ENCODE measurements around the gene ARID1B. TPM values are rescaled to one million over a fixed set of nuclear protein-coding genes. Genes with fewer than 3 reads are reported as not detected.

Gene ARID1B
- total and polyA plus RNA-seq, 11 donors, result 15.3 to 76.1 (median 40.7) TPM

GRCh38 chr6:157024745-157025144 is 247.6 kb downstream of the ARID1B start:
- DNase-seq, result no peak
- no peak for ATAC-seq
- WGBS, 4 donors, result 89 to 93% (median 93%) methylated on average over 3 of the region's 3 CpGs
- H3K4me1 ChIP-seq, result peaks cover 0 to 30% (median 24%) of the 10 kb centered on the region in 12 donors
- H3K27ac ChIP-seq, result peak overlapping the region in 2 of 12 donors; percentile 10 to 99
- intact Hi-C loops (cut with DNase I), result loop anchor here (5.0 to 10.0 kb wide), 11 partner anchors 72 to 462 kb away; partner anchors contain the start of gene ARID1B (in 5 of the 10)
- H3K36me3 ChIP-seq, result no peaks in the 10 kb centered on the region
- H3K9me3 ChIP-seq, result peaks cover 0 to 9% (median 0%) of the 10 kb centered on the region in 12 donors
- H3K27me3 ChIP-seq, result no peaks in the 10 kb centered on the region
- no peak overlapping the region for H3K4me3 ChIP-seq
- no peak for TF ChIP-seq CTCF (IDR thresholded peaks at IDR 0.05)
- TF ChIP-seq POLR2A (IDR thresholded peaks at IDR 0.05), result no peak

- no peak for ATAC-seq
- DNase-seq, result no peak
- 78 to 86% (median 83%) methylated on average over 1 of the region's 1 CpG for whole genome bisulfite sequencing, 4 donors
- intact Hi-C loops (cut with DNase I), result loop anchor here in 5 of 10 donors (10.0 kb wide), 5 partner anchors 141 to 461 kb away; no protein-coding TSS in a partner anchor
- Histone ChIP-seq H3K4me3 (no peak overlapping the region), H3K27ac (no peak overlapping the region), H3K4me1 (peaks cover 0 to 24% (median 19%) of the 10 kb centered on the region in 12 donors), H3K27me3 (no peaks in the 10 kb centered on the region), H3K9me3 (peaks cover 0 to 9% (median 0%) of the 10 kb centered on the region in 12 donors), H3K36me3 (no peaks in the 10 kb centered on the region)
- TF ChIP-seq CTCF (IDR thresholded peaks at IDR 0.05), result no peak
- no peak for TF ChIP-seq POLR2A (IDR thresholded peaks at IDR 0.05)
These were observed 248.3 kb downstream of the ARID1B start for GRCh38 chr6:157025437-157025836.

- no peak overlapping the region for H3K4me3 ChIP-seq
- ATAC-seq (peak in 1 of 4 donors; percentile 31), DNase-seq (no peak)
- no peak for TF ChIP-seq CTCF (IDR thresholded peaks at IDR 0.05)
- TF ChIP-seq POLR2A (IDR thresholded peaks at IDR 0.05), result no peak
- peaks cover 0 to 27% (median 20%) of the 10 kb centered on the region in 12 donors for H3K4me1 ChIP-seq
- H3K27ac ChIP-seq, result no peak overlapping the region
- intact Hi-C loops (cut with DNase I), result loop anchor here in 8 of 10 donors (5.0 to 10.0 kb wide), 9 partner anchors 145 to 468 kb away; no protein-coding TSS in a partner anchor
- WGBS, 4 donors, result 80 to 91% (median 87%) methylated on average over 4 of the region's 4 CpGs
- H3K9me3 ChIP-seq, result peaks cover 0 to 8% (median 0%) of the 10 kb centered on the region in 12 donors
- no peaks in the 10 kb centered on the region for H3K27me3 ChIP-seq
- no peaks in the 10 kb centered on the region for H3K36me3 ChIP-seq
These were observed 253.0 kb downstream of the ARID1B start for GRCh38 chr6:157029980-157030690.

DNA sequence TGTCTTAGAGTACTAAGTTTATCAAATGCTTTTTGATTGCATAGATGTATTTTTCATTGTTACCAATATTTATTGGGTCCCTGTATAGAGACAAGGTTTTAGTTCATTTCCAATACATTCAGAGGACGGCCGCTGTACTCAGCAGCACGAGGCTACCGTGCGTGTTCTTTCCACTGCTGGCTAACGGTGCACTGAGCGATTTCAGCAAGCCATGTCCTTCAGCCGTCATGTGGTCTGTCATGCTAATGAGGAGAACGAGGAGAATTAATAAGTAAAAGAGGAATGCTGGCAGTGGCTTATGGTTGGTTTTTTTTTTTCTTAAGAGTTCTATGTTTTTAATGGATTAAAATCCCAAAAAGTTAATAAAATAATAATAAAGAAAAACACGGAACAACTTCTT is 253.6 kb downstream of the ARID1B start:
- Histone ChIP-seq H3K27me3 (no peaks in the 10 kb centered on the region), H3K36me3 (no peaks in the 10 kb centered on the region), H3K4me3 (no peak overlapping the region), H3K9me3 (peaks cover 0 to 3% (median 0%) of the 10 kb centered on the region in 12 donors), H3K4me1 (peaks cover 0 to 33% (median 26%) of the 10 kb centered on the region in 12 donors), H3K27ac (no peak overlapping the region)
- ATAC-seq (no peak), DNase-seq (no peak)
- 93 to 94% (median 93%) methylated on average over 10 of the region's 10 CpGs for WGBS, 4 donors
- intact Hi-C loops (cut with DNase I), result loop anchor here in 8 of 10 donors (5.0 to 10.0 kb wide), 5 partner anchors 152 to 468 kb away; no protein-coding TSS in a partner anchor
- no peak for TF ChIP-seq POLR2A (IDR thresholded peaks at IDR 0.05)
- TF ChIP-seq CTCF (IDR thresholded peaks at IDR 0.05), result no peak
